Measurements from ENCODE around the gene CCNI.

DNA sequence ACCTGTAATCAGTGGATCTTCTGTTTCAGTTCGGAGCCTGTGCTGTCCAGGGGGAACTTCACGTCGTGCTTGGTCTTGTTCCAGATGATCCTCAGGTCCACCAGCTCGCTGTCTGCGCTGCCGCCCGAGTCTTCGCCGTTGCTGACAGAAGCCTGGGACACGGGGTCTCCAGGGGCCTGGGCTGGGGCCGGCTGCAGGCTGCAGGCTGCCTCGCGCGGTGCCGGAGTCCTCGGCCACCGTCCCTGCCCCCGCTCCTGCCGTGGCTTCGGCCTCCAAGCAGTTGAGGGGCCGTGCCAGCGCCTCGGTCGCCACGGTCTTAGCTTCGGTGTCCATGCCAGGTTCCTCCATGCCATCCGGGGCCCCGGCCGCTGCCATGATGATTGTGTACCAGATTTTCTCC lies 37.3 kb upstream of the CCNI start:
- TF ChIP-seq, protein P1, sequence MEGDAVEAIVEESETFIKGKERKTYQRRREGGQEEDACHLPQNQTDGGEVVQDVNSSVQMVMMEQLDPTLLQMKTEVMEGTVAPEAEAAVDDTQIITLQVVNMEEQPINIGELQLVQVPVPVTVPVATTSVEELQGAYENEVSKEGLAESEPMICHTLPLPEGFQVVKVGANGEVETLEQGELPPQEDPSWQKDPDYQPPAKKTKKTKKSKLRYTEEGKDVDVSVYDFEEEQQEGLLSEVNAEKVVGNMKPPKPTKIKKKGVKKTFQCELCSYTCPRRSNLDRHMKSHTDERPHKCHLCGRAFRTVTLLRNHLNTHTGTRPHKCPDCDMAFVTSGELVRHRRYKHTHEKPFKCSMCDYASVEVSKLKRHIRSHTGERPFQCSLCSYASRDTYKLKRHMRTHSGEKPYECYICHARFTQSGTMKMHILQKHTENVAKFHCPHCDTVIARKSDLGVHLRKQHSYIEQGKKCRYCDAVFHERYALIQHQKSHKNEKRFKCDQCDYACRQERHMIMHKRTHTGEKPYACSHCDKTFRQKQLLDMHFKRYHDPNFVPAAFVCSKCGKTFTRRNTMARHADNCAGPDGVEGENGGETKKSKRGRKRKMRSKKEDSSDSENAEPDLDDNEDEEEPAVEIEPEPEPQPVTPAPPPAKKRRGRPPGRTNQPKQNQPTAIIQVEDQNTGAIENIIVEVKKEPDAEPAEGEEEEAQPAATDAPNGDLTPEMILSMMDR (conservative IDR thresholded peaks at IDR 0.05) = no peak
- TF ChIP-seq ZFX (IDR thresholded peaks at IDR 0.05) = no peak
